HepG2 (cell line): Measurements from ENCODE around the gene ABCB9.

ENCODE experiments used
- ATF2 ChIP-seq: sonication (generic); formaldehyde crosslinking; IDR thresholded peaks from 2 replicates; pipeline ENCODE4 v1.4.0; 2020; ENCODE audit warnings: missing genetic modification reagents
- BCL6 ChIP-seq: IDR thresholded peaks from 2 replicates; pipeline ENCODE4 v1.6.1; 2016; ENCODE audit warnings: missing genetic modification reagents, missing compliant biosample characterization
- MYC ChIP-seq: sonication (generic); formaldehyde crosslinking; IDR thresholded peaks from 2 replicates; pipeline ENCODE4 v1.9.0; 2021; ENCODE audit warnings: missing genetic modification reagents, borderline replicate concordance
- NONO ChIP-seq, 2 experiments: fragments of 450-650 bp in 1 of 2; sonication (generic) in 1 of 2; formaldehyde crosslinking in 1 of 2; IDR thresholded peaks in 1 of 2; conservative IDR thresholded peaks in 1 of 2; 2 replicates each; pipeline versions ENCODE4 v1.6.1 to v1.8.0; 2017 to 2022; ENCODE audit warnings: mild to moderate bottlenecking in 1 of 2, missing genetic modification reagents in 1 of 2, moderate library complexity in 1 of 2
- POLR2A ChIP-seq, 2 experiments: IDR thresholded peaks; 2 replicates each; pipeline ENCODE4 v1.6.1; 2011; ENCODE audit warnings: low read depth in 2 of 2, low read length in 2 of 2, mild to moderate bottlenecking in 1 of 2, moderate library complexity in 1 of 2; ENCODE audit not compliant: insufficient read depth in 1 of 2

GRCh38 chr12:122908915-122909314 is 57.3 kb downstream of the ABCB9 start:
- TF ChIP-seq POLR2A (IDR thresholded peaks at IDR 0.05; ENCODE audit: insufficient read depth in 1 of 2, low read depth in 2 of 2, low read length in 2 of 2): no peak
- no peak for TF ChIP-seq BCL6 (CRISPR knock-in tag)
- TF ChIP-seq NONO (IDR thresholded peaks at IDR 0.05): no peak
- TF ChIP-seq NONO (CRISPR knock-in tag; conservative IDR thresholded peaks at IDR 0.05): no peak
- no peak for TF ChIP-seq MYC
- TF ChIP-seq ATF2 (CRISPR knock-in tag): no peak
